ENCODE results near the gene PKD1.

Gene PKD1

GRCh38 chr16:2085669-2086068, 50.0 kb downstream of the PKD1 start:
- DNase-seq = no peak

- DNase-seq = no peak
These were observed 50.6 kb downstream of the PKD1 start for GRCh38 chr16:2084895-2085625.

GRCh38 chr16:2083876-2084780, 51.6 kb downstream of the PKD1 start:
- no peak for DNase-seq

GRCh38 chr16:2083409-2083808, 52.3 kb downstream of the PKD1 start:
- no peak for DNase-seq

GRCh38 chr16:2082983-2083364, 52.7 kb downstream of the PKD1 start:
- no peak for DNase-seq

GRCh38 chr16:2082171-2082982, 53.3 kb downstream of the PKD1 start:
- no peak for DNase-seq

GRCh38 chr16:2081201-2082084, 54.3 kb downstream of the PKD1 start:
- DNase-seq = no peak

- no peak for DNase-seq
These were observed 55.7 kb downstream of the PKD1 start for GRCh38 chr16:2079991-2080390.

- DNase-seq = no peak
These were observed 56.3 kb downstream of the PKD1 start for GRCh38 chr16:2079311-2079800.

GRCh38 chr16:2078691-2079090, 57.0 kb downstream of the PKD1 start:
- no peak for DNase-seq

GRCh38 chr16:2078096-2078495, 57.6 kb downstream of the PKD1 start:
- no peak for DNase-seq

- DNase-seq = no peak
These were observed 58.0 kb downstream of the PKD1 start for GRCh38 chr16:2077696-2078095.

GRCh38 chr16:2077016-2077415, 58.7 kb downstream of the PKD1 start:
- DNase-seq = no peak

GRCh38 chr16:2076072-2076865, 59.4 kb downstream of the PKD1 start:
- no peak for DNase-seq

- DNase-seq = no peak
These were observed 60.1 kb downstream of the PKD1 start for GRCh38 chr16:2075631-2076030.

- no peak for DNase-seq
These were observed 61.6 kb downstream of the PKD1 start for GRCh38 chr16:2074071-2074470.

GRCh38 chr16:2072926-2073325, 62.8 kb downstream of the PKD1 start:
- no peak for DNase-seq

- DNase-seq = no peak
These were observed 64.1 kb downstream of the PKD1 start for GRCh38 chr16:2071454-2072202.

- DNase-seq = no peak
These were observed 64.9 kb downstream of the PKD1 start for GRCh38 chr16:2070576-2071453.
